Effector CD8-positive, alpha-beta T cell (primary cell): Measurements from ENCODE around the gene LCE6A.

Source experiments
- DNase-seq: peaks from one replicate; lab custom pipeline; 2025; lab: John Stamatoyannopoulos, UW
- total RNA-seq, 4 experiments: gene quantifications; one replicate each; lab custom pipeline; 2026; lab: John Stamatoyannopoulos, UW

Gene LCE6A, protein sequence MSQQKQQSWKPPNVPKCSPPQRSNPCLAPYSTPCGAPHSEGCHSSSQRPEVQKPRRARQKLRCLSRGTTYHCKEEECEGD
- 0 reads per million in 4 experiments for total RNA-seq

DNA sequence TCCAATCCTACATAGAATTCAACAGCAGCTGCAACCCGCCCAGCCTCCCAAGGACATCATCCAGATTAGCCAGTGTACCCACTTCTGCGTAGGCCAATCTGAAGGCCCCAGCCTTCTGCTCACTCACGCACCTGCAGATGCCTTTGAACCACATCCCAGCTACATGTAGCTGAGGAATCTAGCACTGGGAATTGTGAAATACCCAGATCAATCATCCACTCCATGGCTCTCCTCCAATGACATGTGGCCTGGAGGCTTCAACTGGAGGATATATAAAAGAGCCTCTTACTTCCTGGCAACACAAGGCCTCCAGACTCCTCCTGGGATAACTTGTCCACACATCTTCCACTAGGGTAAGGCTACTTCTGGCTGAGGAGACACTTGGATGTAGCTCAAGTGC lies at the start of gene LCE6A:
LCE6A (plus strand) TSS at position 301 of the 400 bp plus-strand sequence. CDS start 665 bp downstream, outside the sequence.
- DNase-seq: no peak

DNA sequence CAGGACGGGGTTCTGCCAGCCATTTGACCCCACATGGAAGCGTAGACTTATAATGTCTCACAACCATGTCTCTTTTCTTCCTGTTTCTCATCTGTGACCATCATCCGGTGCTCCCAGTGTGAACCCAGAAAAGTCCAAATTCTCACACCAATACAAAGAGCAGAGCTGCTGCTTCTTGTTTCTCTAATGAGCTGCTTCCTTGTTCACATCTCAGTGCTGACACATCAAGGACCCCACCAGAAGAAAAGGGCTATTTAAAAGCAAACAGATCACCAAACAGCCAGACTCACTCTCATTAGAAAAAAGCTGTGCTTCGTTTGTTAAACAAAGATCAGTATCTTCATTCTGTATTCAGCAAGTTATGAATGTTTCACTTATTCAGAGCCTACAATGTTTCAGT lies 47.0 kb upstream of the LCE6A start:
- no peak for DNase-seq

DNA sequence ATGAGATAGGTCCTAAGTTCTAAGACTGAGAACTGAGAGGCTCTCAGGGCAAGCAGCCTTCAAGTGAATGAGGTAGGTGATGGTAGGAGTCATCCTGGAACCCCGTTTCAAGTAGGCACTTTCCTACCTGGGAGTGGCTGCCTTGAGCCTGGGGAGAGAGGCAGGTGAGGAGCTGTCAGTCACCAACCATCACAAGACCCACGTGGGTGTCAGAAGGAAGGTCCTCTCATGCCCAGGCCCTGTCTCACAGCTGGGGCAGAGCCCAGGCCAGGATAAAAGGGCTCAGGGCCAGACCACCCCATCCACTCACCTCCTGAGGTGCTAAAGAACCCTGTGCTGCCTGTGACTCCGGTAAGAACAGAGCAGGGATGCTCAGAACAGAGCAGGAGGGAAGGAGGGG lies 46.2 kb upstream of the LCE6A start, which contains the start of gene LCE1D:
LCE1D (plus strand) TSS at position 301 of the 400 bp plus-strand sequence. CDS start 1,074 bp downstream, outside the sequence.
- no peak for DNase-seq

DNA sequence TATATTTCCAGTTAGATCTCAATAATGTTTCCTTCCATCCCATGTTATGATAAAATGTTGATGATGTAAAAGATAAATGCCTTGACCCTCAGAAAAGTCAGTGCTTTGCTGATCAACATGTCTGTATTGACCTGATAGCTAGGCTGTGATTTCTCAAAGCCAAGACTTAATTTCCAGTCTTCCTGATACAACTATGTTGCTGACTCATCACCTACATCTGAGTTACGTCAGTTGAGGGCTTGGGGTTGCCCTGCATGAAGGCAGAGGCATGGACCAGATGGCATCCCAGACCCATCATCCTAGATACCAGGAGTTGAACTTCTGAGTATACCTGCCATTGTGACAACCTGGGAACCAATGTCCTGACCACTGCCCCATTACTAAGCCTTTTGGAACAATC lies 41.3 kb upstream of the LCE6A start:
- no peak for DNase-seq

DNA sequence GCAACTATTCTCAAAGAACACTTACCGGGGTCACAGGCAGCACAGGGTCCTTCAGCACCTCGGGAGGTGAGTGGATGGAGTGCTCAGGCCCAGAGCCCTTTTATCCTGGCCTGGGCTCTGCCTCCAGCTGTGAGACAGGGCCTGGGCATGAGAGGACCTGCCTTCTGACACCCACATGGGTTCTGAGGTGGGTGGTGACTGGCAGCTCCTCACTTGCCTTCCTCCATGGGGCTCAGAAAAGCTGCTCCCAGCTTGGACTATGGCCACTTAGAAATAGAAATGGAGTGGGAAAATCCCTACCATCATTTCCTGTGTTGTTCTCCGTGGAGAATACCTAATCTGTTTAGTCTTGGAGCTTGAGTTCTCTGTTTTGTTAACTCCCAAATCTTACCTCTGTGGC lies 36.1 kb upstream of the LCE6A start, which contains the start of gene LCE1C:
LCE1C (minus strand) TSS at position 76 of the 400 bp plus-strand sequence. CDS start 1,173 bp downstream, outside the sequence.
- DNase-seq: no peak

DNA sequence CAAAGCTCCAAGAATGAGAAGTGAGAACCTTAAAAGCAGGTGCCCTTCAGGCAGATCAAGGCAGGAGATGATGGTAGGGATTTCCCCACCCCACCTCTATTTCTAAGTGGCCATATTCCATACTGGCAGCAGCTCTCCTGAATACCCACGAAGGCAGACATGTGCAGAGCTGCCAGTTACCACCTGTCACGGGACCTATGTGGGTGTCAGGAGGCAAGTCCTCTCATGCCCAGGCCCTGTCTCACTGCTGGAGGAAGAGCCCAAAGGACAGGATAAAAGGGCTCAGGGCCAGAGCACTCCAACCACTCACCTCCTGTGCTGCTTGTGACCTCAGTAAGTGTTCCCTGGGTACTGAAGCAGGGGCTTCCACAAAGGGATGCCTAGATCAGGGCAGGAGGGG lies 31.6 kb upstream of the LCE6A start:
- no peak for DNase-seq

DNA sequence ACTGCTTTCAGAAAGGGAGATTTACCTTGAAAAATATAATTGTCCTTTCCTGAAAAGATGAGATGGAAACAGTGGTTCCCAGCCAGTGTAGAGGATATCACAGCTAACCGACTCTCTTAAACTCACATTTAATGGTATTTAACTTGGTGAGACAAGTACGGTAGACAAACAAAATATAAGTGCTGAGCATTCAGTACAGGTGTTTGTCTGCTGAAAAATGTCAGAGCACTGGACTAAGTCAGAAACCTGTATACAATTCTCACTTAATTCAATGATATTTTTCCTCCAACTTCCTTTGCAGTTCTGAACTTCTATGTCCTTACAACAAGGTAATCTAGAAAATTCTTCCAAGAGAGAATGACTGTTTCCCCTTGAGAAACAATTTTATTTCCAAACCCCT lies 31.0 kb upstream of the LCE6A start, which contains the start of gene LCE1B:
LCE1B (plus strand) TSS at position 301 of the 400 bp plus-strand sequence. CDS start 476 bp downstream, outside the sequence.
- no peak for DNase-seq

DNA sequence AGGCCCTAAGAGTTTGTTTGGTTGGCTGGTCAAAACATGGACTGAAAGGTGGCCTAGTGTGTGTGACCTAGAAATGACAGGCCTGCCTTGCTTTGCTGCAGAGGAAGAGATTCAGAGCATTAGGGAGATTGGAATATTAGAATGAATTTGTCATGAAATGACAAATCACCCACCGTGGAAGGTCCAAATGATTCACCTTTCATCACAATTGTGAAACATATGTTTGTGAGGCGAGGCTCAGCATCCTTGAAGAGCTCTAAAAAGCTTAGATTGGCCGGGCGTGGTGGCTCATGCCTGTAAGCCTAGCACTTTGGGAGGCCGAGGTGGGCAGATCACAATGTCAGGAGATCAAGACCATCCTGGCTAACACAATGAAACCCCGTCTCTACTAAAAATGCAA lies 25.3 kb upstream of the LCE6A start:
- DNase-seq: no peak

DNA sequence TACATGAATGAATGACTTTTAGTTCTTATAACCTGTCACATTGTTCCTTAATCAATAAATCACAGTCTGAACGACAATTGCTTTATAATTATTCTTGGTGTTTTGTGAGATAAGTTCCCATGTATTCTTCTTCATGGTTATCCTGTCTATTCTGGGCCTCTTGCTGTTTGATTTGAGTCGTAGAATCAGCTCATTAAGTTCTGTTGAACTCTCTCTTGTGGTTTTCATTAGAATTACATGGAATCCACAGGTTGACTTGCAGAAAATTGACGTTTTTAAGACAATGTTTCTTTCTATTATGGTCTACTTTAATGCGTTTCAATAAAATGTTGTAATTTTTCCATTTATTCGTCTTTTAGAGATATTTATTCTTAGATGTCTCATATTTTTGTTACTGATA lies 19.4 kb upstream of the LCE6A start:
- DNase-seq: no peak

DNA sequence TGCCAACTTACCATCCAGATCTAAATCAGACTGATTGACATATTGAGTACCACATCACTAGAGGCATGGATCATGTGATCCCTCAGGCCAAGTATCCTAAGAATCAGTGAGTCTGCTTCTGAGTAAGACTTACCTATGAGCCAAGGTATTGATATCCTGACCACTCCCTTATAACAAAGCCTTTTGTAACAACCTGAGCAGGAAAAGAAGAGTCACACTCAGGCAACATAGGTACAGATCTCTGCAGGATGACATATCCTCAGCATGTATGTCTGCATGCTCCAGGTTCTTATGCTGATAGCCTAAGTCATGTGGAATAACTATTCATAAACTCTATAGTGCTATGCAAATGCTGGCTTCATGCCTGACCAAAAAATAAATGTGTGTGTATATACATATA lies 17.7 kb upstream of the LCE6A start:
- no peak for DNase-seq

DNA sequence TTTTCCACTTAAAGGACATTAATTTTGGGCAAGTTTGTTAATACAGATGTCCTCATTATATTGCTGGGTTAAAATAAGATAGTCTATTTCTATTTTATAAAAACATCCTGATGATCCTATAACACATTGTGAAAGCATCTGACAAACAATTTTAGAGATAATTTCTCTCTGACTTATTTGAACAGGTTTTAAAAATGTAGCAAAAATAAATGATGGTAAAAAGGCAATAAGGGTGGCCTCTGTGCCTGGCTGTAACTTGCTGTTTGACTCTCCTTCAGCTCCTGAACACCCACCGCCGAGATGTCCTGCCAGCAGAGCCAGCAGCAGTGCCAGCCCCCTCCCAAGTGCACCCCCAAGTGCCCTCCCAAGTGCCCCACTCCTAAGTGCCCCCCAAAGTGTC lies 15.5 kb upstream of the LCE6A start, which contains the start of gene LCE1A:
LCE1A (plus strand) TSS at position 301 of the 400 bp plus-strand sequence; CDS start at position 301, 0 bp downstream.
- DNase-seq: no peak

DNA sequence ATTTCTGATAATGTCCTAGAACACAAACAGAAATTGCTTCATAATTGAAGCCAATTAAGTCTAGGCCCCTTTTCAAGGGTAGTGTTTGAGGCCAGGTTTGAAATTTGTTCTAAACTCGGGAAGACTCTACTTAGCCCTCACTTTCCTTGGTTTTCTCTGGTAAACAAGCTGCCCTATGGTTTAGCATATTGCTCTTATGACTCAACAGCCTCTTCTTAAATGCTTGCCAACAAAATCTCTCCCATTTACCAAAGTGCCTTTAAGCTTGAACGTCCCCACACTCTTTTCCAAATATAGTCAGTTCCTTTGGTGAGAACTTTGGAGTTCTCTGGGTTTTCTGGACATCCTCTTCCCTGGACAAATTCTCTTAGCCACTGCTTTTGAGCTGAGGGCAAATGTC lies 5.8 kb upstream of the LCE6A start:
- no peak for DNase-seq

DNA sequence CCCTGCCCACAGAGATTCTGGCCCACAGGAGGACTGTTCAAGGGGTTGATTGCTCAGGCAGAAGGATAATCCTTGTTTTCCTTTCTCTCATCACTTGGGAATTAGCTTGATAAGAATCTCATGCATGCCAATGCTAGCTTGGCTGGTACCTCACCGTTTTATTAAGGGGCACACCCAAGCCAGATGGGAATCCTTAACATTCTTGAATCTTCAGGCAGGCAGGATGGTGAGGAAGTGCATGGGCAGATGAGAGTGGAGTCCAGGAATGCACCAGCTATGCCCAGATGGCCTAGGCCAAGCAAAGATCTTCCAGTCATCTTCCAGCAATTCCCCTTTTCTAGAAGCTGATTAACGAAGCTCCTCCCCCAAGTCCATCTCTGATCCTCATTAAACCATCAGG lies 13.0 kb downstream of the LCE6A start:
- DNase-seq: no peak

DNA sequence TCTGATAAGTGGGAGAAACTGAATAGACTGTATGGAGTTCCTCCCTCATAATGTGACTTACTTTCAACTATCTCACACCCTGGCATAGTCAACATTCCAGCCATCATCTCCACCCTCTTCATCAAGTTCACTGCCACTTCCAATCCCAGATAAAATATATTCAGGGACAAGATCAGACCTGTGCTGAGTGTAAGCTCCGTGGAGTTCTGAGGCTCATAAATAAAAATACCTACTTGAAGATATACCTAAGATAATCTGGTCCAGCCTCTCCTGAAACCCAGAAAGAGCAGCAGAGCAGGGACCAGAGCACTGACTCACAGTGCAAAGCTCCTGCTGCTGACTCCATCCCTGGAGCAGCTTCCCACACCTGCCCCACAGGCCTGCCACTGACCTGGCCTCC lies 15.4 kb downstream of the LCE6A start:
- DNase-seq: no peak

DNA sequence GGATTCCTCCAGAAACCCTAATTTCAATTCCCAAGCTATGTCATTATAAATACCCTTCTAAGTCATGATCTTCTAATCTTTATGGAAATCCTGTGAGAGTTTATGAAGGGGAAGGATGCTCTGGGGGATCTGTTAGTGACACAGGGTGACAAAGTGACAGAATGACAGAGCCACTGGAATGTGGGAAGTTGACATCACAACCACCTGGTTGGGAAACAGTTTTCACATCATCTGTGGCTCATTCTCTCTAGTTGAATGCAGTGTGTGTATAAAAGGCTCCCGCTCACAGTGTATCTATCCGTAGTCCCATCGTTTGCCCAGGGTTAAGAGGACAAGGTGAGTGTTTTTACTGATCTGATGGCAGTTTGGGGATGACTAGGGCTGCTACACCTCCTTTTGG lies 17.0 kb downstream of the LCE6A start, which contains the start of gene LCE7A:
LCE7A (plus strand) TSS at position 301 of the 400 bp plus-strand sequence. CDS start 702 bp downstream, outside the sequence.
- DNase-seq: no peak

DNA sequence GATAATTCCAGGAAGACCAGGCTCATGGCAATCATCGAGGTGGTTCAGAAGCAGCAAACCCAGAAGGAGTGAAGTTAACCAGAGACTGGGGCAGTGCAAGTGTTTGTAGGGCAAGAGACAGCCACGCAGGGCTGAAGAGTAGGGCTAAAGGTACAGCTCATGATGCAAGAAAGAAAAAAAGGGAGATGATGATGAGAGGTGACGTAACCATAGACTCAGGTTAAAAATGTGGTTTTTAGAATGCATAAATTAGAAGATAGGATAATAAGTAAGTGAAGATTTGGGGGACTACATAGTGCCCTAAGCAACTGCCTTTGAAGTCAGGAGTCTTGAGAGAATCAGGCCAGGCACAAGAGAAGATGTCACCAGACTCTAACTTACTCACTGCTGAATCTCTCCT lies 17.5 kb downstream of the LCE6A start:
- DNase-seq: no peak

DNA sequence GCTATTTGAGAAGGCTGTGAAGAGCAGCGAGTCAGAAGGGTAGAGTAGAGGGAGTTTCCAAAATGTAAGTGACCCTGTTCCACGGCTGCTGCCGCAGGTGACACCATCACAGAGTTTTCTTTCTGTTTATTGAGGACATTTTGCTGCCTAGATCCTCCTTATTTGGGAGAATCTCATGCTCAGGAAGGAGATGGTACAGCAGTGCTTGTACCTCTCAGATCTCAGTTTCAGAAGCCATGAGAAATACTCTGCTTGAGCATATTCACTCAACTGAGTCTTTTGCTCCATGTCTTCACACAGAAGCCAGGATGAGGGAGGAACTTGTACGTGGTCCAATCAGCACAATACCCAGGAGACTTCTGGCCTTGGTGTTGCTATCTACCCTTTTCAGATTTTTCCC lies 18.7 kb downstream of the LCE6A start:
- no peak for DNase-seq

DNA sequence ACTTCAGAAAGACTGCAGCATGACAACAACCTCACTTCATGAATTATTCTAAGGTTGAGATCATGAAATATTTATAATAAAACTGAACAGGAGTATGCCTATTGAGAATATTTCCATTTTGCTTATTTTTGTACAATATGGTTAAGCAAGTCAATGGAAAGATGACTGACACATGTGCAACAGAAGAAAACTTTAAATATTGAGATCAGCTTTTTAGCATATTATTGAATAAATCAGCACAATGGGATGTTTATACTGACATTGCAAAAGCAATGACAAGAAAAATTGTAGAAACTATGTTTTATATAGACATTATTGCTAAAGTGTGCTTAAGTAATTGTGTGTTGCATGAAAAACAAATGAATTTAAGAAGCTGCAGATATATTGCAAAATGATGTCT lies 21.8 kb downstream of the LCE6A start:
- no peak for DNase-seq

DNA sequence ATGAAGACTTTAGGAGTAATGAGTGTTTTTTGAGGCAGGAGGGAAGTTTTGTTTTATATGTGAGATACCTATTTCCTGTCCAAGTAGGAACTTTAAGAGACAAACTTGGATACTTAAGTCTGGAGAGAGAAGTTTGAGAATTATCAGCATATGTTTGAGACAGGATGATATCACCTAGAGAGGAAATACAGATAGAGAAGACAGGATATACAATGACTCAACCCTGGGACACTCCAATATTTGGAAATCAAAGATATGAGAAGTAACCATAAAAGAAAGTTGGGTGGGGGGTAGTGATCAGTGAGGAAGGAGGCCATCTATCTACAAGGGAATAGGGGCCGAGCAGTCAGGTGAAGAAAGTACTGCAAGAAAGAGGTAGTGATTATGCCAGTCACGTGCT lies 23.7 kb downstream of the LCE6A start:
- DNase-seq: no peak

DNA sequence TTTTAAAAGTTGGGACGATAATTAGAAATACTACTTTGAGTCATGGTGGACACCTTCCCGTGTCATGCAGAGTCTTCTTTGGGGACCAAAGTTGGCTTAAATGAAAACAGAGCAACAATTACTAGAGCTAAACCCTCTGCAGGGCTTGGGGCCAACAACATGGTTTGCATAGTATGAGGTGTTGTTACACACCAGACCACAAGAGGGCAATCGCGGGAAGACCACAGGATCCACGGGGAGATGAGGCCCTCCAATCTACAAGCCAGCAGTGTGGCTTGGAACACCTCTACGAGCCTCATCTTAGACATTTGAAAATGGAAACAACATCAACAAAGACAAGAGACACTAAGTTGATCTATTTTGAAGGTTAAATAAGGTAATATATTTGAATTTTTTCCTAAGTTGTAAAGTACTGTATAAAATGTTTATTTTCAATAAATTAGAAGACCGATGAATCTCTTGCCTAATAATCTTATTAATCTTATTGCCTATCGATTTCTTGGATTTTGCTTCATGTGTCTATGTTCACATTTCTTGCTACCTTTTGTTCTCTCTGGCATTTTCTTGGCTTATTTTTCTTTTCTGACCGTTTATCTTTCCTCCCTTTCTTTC lies 27.3 kb downstream of the LCE6A start:
- no peak for DNase-seq

DNA sequence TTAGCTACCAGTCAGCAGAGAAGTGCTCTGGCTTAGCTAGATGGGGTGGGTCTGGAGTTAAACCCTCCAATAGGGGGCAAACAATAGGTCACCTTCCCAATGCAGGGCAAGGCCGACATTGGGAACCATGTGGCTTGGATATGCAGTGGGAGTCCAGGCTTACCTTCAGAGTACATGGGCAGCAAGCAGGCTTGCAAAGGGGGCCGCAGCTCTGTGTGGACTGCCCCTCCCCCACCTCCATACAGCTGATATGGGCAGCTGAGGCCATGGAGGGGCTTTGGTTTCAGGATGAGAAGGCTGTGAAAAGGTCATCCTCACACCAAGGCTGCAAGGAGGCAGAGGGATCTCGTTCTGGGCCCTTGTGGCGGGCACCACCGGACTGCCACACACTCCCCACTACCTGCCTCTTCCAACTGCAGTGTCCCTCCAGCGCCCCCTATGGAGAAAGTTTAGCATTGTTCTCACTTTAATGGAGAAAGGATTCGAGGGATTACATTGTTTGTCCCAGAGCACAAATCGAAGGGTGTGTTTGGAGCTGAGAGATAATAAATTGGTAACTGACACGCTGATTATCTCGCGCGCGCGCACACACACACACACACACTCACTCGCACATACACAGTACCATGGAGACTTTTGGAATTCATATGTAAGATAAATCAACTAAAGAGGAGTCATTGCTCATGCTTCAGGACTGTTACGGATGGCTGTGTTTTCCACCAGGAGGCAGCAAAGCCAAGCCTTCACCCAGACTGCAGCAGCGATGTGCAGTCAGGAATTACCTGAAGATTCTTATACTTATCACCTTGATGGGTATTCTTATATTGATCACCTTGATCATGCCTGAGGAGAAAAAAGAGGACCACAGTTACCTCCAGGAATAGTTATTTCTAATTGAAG lies 28.4 kb downstream of the LCE6A start:
- no peak for DNase-seq

DNA sequence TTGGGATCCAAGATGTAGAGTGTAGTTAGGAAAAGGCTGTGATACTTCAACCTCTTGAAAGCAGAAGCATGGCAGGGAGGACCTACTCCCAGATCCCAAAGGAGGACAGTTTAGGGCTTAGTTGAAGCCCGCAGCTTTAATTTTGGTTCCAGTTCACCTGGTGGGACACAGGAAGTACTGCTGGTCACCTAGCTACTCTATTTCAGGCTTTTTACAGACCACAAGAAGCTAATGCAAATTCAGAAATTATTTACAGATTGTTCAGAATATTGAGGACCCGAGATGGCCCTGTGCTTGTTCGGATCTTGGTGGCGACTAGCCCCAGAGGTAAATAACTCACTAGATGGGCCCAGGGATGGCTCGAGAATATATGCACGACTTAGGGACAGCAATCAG lies 29.1 kb downstream of the LCE6A start:
- DNase-seq: no peak
